Esophagus muscularis mucosa (tissue), 4 donors: ENCODE results near the gene ZMYND10. TPM values are rescaled to one million over a fixed set of nuclear protein-coding genes. Genes with fewer than 3 reads are reported as not detected.

ENCODE experiments used
- DNase-seq: peaks from one replicate; pipeline ENCODE4 v3.0.0-alpha.2; 2017; ENCODE audit errors: extremely low spot score
- H3K27ac ChIP-seq, 4 donors: fragments of 200-600 bp; sonication (generic); replicated peaks in 1 of 4; 1 replicate in 3 of 4; 2 replicates in 1 of 4; pipeline ENCODE4 v1.5.1; 2016 to 2019; ENCODE audit warnings: mild to moderate bottlenecking in 1 of 4
- H3K27me3 ChIP-seq, 4 donors: fragments of 200-600 bp; sonication (generic); one replicate each; pipeline versions ENCODE4 v1.5.1 to v1.6.0; 2016 to 2019
- H3K36me3 ChIP-seq, 4 donors: fragments of 200-600 bp; sonication (generic); one replicate each; pipeline ENCODE4 v1.5.1; 2016 to 2019
- H3K4me1 ChIP-seq, 4 donors: fragments of 200-600 bp; sonication (generic); one replicate each; pipeline ENCODE4 v1.5.1; 2016 to 2019
- H3K4me3 ChIP-seq, 4 donors: fragments of 200-600 bp; sonication (generic); 1 replicate in 2 of 4; 2 replicates in 2 of 4; pipeline ENCODE4 v1.5.1; 2016 to 2019; ENCODE audit warnings: mild to moderate bottlenecking in 4 of 4, moderate library complexity in 1 of 4
- H3K9me3 ChIP-seq, 4 donors: fragments of 200-600 bp; sonication (generic); 1 replicate in 3 of 4; 2 replicates in 1 of 4; pipeline ENCODE4 v1.5.1; 2016 to 2019
- CTCF ChIP-seq, 3 experiments: fragments of 200-600 bp in 2 of 3; fragments of 450-650 bp in 1 of 3; sonication (generic) in 2 of 3; IDR thresholded peaks; one replicate each; pipeline ENCODE4 v1.5.1; 2017 to 2019; ENCODE audit warnings: antibody characterized with exemption in 3 of 3, mild to moderate bottlenecking in 2 of 3, moderate library complexity in 1 of 3
- EP300 ChIP-seq: sonication (generic); formaldehyde crosslinking; IDR thresholded peaks from one replicate; pipeline ENCODE4 v1.6.1; 2017; ENCODE audit warnings: antibody characterized with exemption
- POLR2A ChIP-seq: fragments of 450-650 bp; IDR thresholded peaks from one replicate; pipeline ENCODE4 v1.6.1; 2017; ENCODE audit warnings: antibody characterized with exemption, moderate library complexity, mild to moderate bottlenecking, low read depth
- POLR2AphosphoS5 ChIP-seq, 2 donors: sonication (generic); formaldehyde crosslinking; IDR thresholded peaks; one replicate each; pipeline ENCODE4 v1.6.1; 2017; ENCODE audit warnings: antibody characterized with exemption in 2 of 2
- WGBS: methylation state at CpG from one replicate; pipeline ENCODE4 v1.1.5; 2018; 5-methylcytosine and 5-hydroxymethylcytosine counted together
- intact Hi-C: fragments of 100-400 bp; cut with DNase I; formaldehyde crosslinking; loops from one replicate; pipeline ENCODE4 v1.15.1; 2023
- total RNA-seq, 4 donors: library from RNA; depleted of rRNA; stranded (reverse); fragments of >200 nt; gene quantifications; one replicate each; pipeline versions ENCODE4 v1.1.0 to v1.2.1, GENCODE V29; 2016

The ZMYND10 gene
- total RNA-seq, 4 donors from 2014 or later = 0.50 to 0.57 (median 0.52) TPM; not detected in 1

GRCh38 chr3:50330330-50330729, 15.2 kb downstream of the ZMYND10 start:
- H3K27me3 ChIP-seq = no peaks in the 10 kb centered on the region
- H3K9me3 ChIP-seq = no peaks in the 10 kb centered on the region
- H3K36me3 ChIP-seq = peaks cover 34 to 61% (median 50%) of the 10 kb centered on the region in 4 donors
- WGBS = 94% methylated on average over 6 of the region's 10 CpGs
- H3K4me3 ChIP-seq = no peak overlapping the region
- peaks cover 54 to 70% (median 65%) of the 10 kb centered on the region in 4 donors for H3K4me1 ChIP-seq
- no peak for DNase-seq
- H3K27ac ChIP-seq = no peak overlapping the region
- intact Hi-C loops = no loop called here
- TF ChIP-seq CTCF (IDR thresholded peaks at IDR 0.05) (no peak), EP300 (no peak), POLR2A (no peak), POLR2AphosphoS5 (IDR thresholded peaks at IDR 0.05) (no peak)

GRCh38 chr3:50327943-50328691, 17.4 kb downstream of the ZMYND10 start, which contains the start of gene TUSC2:
TUSC2 (minus strand) TSS chr3:50328223; CDS start chr3:50328099, 124 bp downstream.
- intact Hi-C loops = no loop called here
- 9% methylated on average over 15 of the region's 55 CpGs for WGBS
- Histone ChIP-seq H3K27me3 (no peaks in the 10 kb centered on the region), H3K27ac (peak within 1 kb of the TSS; percentile 83 to 93 (median 92)), H3K36me3 (peaks cover 34 to 67% (median 56%) of the 10 kb centered on the region in 4 donors), H3K4me1 (peaks cover 48 to 68% (median 62%) of the 10 kb centered on the region in 4 donors), H3K9me3 (no peaks in the 10 kb centered on the region), H3K4me3 (peak within 1 kb of the TSS; percentile 85 to 100 (median 98))
- DNase-seq = peak; percentile 99
- TF ChIP-seq EP300 = no peak
- TF ChIP-seq POLR2A = peak; percentile 62
- TF ChIP-seq CTCF (IDR thresholded peaks at IDR 0.05) = peak in 1 of 3 experiments; percentile 20
- TF ChIP-seq POLR2AphosphoS5 (IDR thresholded peaks at IDR 0.05) = peak; percentile 96 to 97

- Histone ChIP-seq H3K36me3 (peaks cover 34 to 57% (median 52%) of the 10 kb centered on the region in 4 donors), H3K9me3 (no peaks in the 10 kb centered on the region), H3K27ac (peak overlapping the region; percentile 83 to 93 (median 92)), H3K4me1 (peaks cover 38 to 68% (median 60%) of the 10 kb centered on the region in 4 donors), H3K4me3 (peak overlapping the region; percentile 85 to 100 (median 98)), H3K27me3 (no peaks in the 10 kb centered on the region)
- intact Hi-C loops = no loop called here
- no peak for TF ChIP-seq POLR2A
- DNase-seq = no peak
- 66% methylated on average over 4 of the region's 4 CpGs for WGBS
Observed at GRCh38 chr3:50327129-50327528, 18.4 kb downstream of the ZMYND10 start.

- Histone ChIP-seq H3K27me3 (no peaks in the 10 kb centered on the region), H3K27ac (peak overlapping the region in 1 of 4 donors; percentile 95), H3K9me3 (no peaks in the 10 kb centered on the region), H3K4me3 (no peak overlapping the region), H3K4me1 (peaks cover 33 to 70% (median 65%) of the 10 kb centered on the region in 4 donors), H3K36me3 (peaks cover 25 to 47% (median 42%) of the 10 kb centered on the region in 4 donors)
- no peak for DNase-seq
- intact Hi-C loops = no loop called here
- 88% methylated on average over 8 of the region's 8 CpGs for WGBS
- TF ChIP-seq POLR2AphosphoS5 (IDR thresholded peaks at IDR 0.05) (no peak), POLR2A (no peak), EP300 (no peak), CTCF (IDR thresholded peaks at IDR 0.05) (no peak)
Observed at GRCh38 chr3:50326182-50326541, 19.4 kb downstream of the ZMYND10 start.

GRCh38 chr3:50325497-50326181, 19.9 kb downstream of the ZMYND10 start:
- WGBS = 85% methylated on average over 11 of the region's 11 CpGs

More at GRCh38 chr3:50325497-50326181, 19.9 kb downstream of the ZMYND10 start:
- H3K36me3 ChIP-seq = peaks cover 20 to 42% (median 37%) of the 10 kb centered on the region in 4 donors
- no peak for TF ChIP-seq POLR2A
- no peaks in the 10 kb centered on the region for H3K27me3 ChIP-seq
- no peak overlapping the region for H3K4me3 ChIP-seq
- peak overlapping the region in 3 of 4 donors; percentile 93 to 95 (median 93) for H3K27ac ChIP-seq
- no peak for DNase-seq
- intact Hi-C loops = no loop called here
- no peaks in the 10 kb centered on the region for H3K9me3 ChIP-seq
- H3K4me1 ChIP-seq = peaks cover 34 to 71% (median 67%) of the 10 kb centered on the region in 4 donors
